CD4-positive, alpha-beta T cell treated with Interleukin-10 for 1 hour (primary cell): ENCODE results near the gene SMCP.

ENCODE experiments used
- DNase-seq: peaks from one replicate; pipeline ENCODE4 v3.0.0-alpha.2; 2020

SMCP gene

GRCh38 chr1:152878042-152878441 lies at the start of gene SMCP:
Gene SMCP (plus strand): TSS chr1:152878322. CDS start chr1:152884423, 6,101 bp downstream.
- DNase-seq, result no peak

GRCh38 chr1:152836870-152837269 lies 41.3 kb upstream of the SMCP start:
- no peak for DNase-seq

- no peak for DNase-seq
Observed at GRCh38 chr1:152842556-152842955, 35.6 kb upstream of the SMCP start, which contains the start of gene LCE6A. Gene LCE6A (plus strand): TSS chr1:152842856. CDS start chr1:152843521, 665 bp downstream.

- DNase-seq, result no peak
Observed at GRCh38 chr1:152855661-152856060, 22.5 kb upstream of the SMCP start.

GRCh38 chr1:152858062-152858461 lies 20.1 kb upstream of the SMCP start:
- DNase-seq, result no peak

- DNase-seq, result no peak
Observed at GRCh38 chr1:152859696-152860095, 18.4 kb upstream of the SMCP start, which contains the start of gene LCE7A. Gene LCE7A (plus strand): TSS chr1:152859996. CDS start chr1:152860698, 702 bp downstream.

- DNase-seq, result no peak
Observed at GRCh38 chr1:152860129-152860528, 18.0 kb upstream of the SMCP start.

GRCh38 chr1:152861374-152861773 lies 16.7 kb upstream of the SMCP start:
- DNase-seq, result no peak

- DNase-seq, result no peak
Observed at GRCh38 chr1:152864443-152864842, 13.7 kb upstream of the SMCP start.

- no peak for DNase-seq
Observed at GRCh38 chr1:152866321-152866720, 11.8 kb upstream of the SMCP start.

GRCh38 chr1:152869808-152870419 lies 8.2 kb upstream of the SMCP start:
- DNase-seq, result peak; percentile 55

- no peak for DNase-seq
Observed at GRCh38 chr1:152870831-152871730, 7.0 kb upstream of the SMCP start.

- no peak for DNase-seq
Observed at GRCh38 chr1:152871731-152872126, 6.4 kb upstream of the SMCP start.

GRCh38 chr1:152873495-152873894 lies 4.6 kb upstream of the SMCP start:
- DNase-seq, result no peak

GRCh38 chr1:152876827-152877226 lies 1.3 kb upstream of the SMCP start:
- DNase-seq, result no peak

GRCh38 chr1:152879559-152880198 lies 1.6 kb downstream of the SMCP start:
- no peak for DNase-seq

GRCh38 chr1:152880316-152880715 lies 2.2 kb downstream of the SMCP start:
- no peak for DNase-seq

GRCh38 chr1:152880907-152881306 lies 2.8 kb downstream of the SMCP start:
- DNase-seq, result peak; percentile 2

- no peak for DNase-seq
Observed at GRCh38 chr1:152884085-152884484, 6.0 kb downstream of the SMCP start.

- no peak for DNase-seq
Observed at GRCh38 chr1:152884506-152884905, 6.4 kb downstream of the SMCP start.

GRCh38 chr1:152884966-152885624 lies 7.0 kb downstream of the SMCP start:
- no peak for DNase-seq

GRCh38 chr1:152886085-152886484 lies 8.0 kb downstream of the SMCP start:
- no peak for DNase-seq
